Measurements from ENCODE around the gene PRR22. TPM values are rescaled to one million over a fixed set of nuclear protein-coding genes. Genes with fewer than 3 reads are reported as not detected.

PRR22 gene
- total and polyA plus RNA-seq, 9 of the 15 experiments (the other 6 are each of a cell fraction or from before 2014, with no cell fraction given) = 0.03 to 12.0 (median 2.0) TPM; not detected in 1

DNA sequence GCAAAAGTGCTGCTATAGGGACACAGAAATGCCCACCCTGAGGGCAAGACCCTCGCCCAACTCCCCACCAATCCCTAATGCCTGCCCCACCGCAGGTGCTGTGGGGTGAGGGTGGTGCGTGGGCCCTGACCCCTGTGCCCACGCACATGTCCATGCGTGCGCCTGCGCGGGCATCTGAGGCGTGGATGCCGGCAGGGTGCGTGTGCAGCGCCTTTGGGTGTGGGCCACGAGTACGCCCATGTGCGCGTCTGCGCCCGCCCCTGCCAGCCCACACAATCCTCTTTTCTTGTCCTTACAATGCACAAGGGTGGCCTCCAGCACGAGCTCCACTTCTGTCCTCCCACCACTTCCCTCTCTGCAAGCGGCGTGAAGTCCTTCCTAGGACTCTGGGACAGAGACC is 40.6 kb upstream of the PRR22 start (continued):
- TF ChIP-seq TEAD1 (CRISPR knock-in tag; IDR thresholded peaks at IDR 0.05) = no peak

DNA sequence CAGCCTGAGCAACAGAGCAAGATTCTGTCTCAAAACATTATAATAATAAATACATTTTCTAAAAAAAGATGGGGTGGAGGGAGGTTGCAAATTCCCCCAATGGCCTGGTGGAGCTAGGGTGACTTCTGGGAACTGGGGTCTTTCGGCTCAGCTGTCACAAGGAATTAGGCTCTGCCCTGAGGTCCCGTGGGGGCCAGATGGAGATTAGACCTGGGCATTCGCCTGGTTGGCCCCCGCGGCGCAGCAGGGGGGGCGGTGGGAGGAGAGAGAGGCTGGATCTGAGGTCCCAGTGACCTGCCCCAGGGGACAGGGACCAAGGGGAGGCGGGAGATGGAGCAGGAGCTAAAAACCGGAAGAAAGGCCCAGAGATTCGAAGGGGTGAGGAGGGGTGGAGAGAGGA is 40.2 kb upstream of the PRR22 start:
- CTCF ChIA-PET (ENCODE audit: low intra/inter-chr PET ratio) = interaction anchor here (0.6 to 3.3 kb wide), 2 partner anchors 20 to 31 kb away, joined by 4 to 20 read pairs; partner anchors contain the start of gene NRTN

More for the DNA sequence above, 40.2 kb upstream of the PRR22 start:
- BruUV-seq (replicated peaks) = no TSS peak
- Histone ChIP-seq H3K9me3 (replicated peaks; ENCODE audit: control insufficient read depth, insufficient read depth, low read depth, low read length) (no peaks in the 10 kb centered on the region), H3K79me2 (ENCODE audit: control insufficient read depth, insufficient read depth, low read length) (peaks cover 4% of the 10 kb centered on the region; the same call in 1 of the 3 replicates), H2AFZ (ENCODE audit: low read depth, low read length) (no peak overlapping the region), H4K20me1 (replicated peaks; ENCODE audit: control insufficient read depth, insufficient read depth, low read length) (no peaks in the 10 kb centered on the region; the same call in 1 of the 2 replicates), H3K4me3 (no peak overlapping the region), H3K27ac (ENCODE audit: extremely low read depth, low read depth, low read length) (no peak overlapping the region), H3K27me3 (ENCODE audit: control insufficient read depth in 2 of 2, insufficient read depth in 2 of 2, low read length in 2 of 2) (no peaks in the 10 kb centered on the region), H3K9ac (ENCODE audit: insufficient read depth in 1 of 2, low read depth in 2 of 2, low read length in 2 of 2) (peak overlapping the region in 1 of 2 experiments; percentile 10; a peak in 1 of 4 replicates), H3K36me3 (ENCODE audit: control insufficient read depth, insufficient read depth, low read length) (no peaks in the 10 kb centered on the region), H3K4me2 (ENCODE audit: insufficient read depth, low read length) (no peak overlapping the region), H3K9me1 (ENCODE audit: control insufficient read depth, insufficient read depth, low read length) (peaks cover 3% of the 10 kb centered on the region), H3K4me1 (replicated peaks in 1 of 2; ENCODE audit: control insufficient read depth in 2 of 2, insufficient read depth in 2 of 2, low read length in 2 of 2) (peaks cover 6 to 64% of the 10 kb centered on the region in 2 experiments; a peak in 4 of 5 replicates)
- TF ChIP-seq SOX6 (IDR thresholded peaks at IDR 0.05) (no peak), TGIF2 (CRISPR knock-in tag; IDR thresholded peaks at IDR 0.05) (no peak), TCF15 (CRISPR knock-in tag; IDR thresholded peaks at IDR 0.05) (no peak), ZNF134 (CRISPR knock-in tag; conservative IDR thresholded peaks at IDR 0.05) (no peak), ZNF695 (CRISPR knock-in tag; IDR thresholded peaks at IDR 0.05) (no peak), ETV5 (CRISPR knock-in tag; IDR thresholded peaks at IDR 0.05; ENCODE audit: low read depth) (no peak), TEAD4 (IDR thresholded peaks at IDR 0.05; ENCODE audit: low read length) (no peak), TEAD4 (CRISPR knock-in tag; IDR thresholded peaks at IDR 0.05; ENCODE audit: borderline replicate concordance) (no peak)
- TF ChIP-seq, protein P1, sequence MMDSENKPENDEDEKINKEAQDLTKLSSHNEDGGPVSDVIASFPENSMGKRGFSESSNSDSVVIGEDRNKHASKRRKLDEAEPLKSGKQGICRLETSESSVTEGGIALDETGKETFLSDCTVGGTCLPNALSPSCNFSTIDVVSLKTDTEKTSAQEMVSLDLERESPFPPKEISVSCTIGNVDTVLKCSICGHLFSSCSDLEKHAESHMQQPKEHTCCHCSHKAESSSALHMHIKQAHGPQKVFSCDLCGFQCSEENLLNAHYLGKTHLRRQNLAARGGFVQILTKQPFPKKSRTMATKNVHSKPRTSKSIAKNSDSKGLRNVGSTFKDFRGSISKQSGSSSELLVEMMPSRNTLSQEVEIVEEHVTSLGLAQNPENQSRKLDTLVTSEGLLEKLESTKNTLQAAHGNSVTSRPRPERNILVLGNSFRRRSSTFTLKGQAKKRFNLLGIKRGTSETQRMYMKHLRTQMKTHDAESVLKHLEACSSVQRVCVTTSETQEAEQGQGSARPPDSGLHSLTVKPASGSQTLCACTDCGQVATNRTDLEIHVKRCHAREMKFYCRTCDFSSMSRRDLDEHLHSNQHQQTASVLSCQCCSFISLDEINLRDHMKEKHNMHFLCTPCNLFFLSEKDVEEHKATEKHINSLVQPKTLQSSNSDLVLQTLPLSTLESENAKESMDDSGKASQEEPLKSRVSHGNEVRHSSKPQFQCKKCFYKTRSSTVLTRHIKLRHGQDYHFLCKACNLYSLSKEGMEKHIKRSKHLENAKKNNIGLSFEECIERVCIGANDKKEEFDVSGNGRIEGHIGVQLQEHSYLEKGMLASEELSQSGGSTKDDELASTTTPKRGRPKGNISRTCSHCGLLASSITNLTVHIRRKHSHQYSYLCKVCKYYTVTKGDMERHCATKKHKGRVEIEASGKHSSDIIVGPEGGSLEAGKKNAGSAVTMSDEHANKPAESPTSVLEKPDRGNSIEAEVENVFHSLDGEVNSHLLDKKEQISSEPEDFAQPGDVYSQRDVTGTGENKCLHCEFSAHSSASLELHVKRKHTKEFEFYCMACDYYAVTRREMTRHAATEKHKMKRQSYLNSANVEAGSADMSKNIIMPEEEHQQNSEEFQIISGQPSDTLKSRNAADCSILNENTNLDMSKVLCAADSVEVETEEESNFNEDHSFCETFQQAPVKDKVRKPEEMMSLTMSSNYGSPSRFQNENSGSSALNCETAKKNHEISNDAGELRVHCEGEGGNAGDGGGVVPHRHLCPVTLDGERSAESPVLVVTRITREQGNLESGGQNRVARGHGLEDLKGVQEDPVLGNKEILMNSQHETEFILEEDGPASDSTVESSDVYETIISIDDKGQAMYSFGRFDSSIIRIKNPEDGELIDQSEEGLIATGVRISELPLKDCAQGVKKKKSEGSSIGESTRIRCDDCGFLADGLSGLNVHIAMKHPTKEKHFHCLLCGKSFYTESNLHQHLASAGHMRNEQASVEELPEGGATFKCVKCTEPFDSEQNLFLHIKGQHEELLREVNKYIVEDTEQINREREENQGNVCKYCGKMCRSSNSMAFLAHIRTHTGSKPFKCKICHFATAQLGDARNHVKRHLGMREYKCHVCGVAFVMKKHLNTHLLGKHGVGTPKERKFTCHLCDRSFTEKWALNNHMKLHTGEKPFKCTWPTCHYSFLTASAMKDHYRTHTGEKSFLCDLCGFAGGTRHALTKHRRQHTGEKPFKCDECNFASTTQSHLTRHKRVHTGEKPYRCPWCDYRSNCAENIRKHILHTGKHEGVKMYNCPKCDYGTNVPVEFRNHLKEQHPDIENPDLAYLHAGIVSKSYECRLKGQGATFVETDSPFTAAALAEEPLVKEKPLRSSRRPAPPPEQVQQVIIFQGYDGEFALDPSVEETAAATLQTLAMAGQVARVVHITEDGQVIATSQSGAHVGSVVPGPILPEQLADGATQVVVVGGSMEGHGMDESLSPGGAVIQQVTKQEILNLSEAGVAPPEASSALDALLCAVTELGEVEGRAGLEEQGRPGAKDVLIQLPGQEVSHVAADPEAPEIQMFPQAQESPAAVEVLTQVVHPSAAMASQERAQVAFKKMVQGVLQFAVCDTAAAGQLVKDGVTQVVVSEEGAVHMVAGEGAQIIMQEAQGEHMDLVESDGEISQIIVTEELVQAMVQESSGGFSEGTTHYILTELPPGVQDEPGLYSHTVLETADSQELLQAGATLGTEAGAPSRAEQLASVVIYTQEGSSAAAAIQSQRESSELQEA (IDR thresholded peaks at IDR 0.05; ENCODE audit: low read depth) = no peak
- TF ChIP-seq, protein P2, sequence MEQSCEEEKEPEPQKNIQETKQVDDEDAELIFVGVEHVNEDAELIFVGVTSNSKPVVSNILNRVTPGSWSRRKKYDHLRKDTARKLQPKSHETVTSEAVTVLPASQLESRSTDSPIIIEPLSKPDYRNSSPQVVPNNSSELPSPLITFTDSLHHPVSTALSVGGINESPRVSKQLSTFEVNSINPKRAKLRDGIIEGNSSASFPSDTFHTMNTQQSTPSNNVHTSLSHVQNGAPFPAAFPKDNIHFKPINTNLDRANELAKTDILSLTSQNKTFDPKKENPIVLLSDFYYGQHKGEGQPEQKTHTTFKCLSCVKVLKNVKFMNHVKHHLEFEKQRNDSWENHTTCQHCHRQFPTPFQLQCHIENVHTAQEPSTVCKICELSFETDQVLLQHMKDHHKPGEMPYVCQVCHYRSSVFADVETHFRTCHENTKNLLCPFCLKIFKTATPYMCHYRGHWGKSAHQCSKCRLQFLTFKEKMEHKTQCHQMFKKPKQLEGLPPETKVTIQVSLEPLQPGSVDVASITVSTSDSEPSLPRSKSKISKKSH (CRISPR knock-in tag; IDR thresholded peaks at IDR 0.05) = no peak
- POLR2A ChIA-PET = interaction anchor here (0.6 kb wide), 1 partner anchor 38 kb away, joined by 3 read pairs; no protein-coding TSS in a partner anchor
- FAIRE-seq = no peak
- ATAC-seq = no peak
- DNase-seq (ENCODE audit: extremely low read depth in 1 of 4, low spot score in 3 of 4) = no peak
- in situ Hi-C loops (cut with MboI) (no loop called here), intact Hi-C loops (cut with micrococcal nuclease) (no loop called here)
- 57% methylated on average over 6 of the region's 10 CpGs for WGBS (ENCODE audit: insufficient coverage, low coverage, missing lambda C conversion rate)

All from K562 (cell line).